Heart right ventricle (tissue), 16 donors: ENCODE data around the gene ALAS1. TPM values are rescaled to one million over a fixed set of nuclear protein-coding genes. Genes with fewer than 3 reads are reported as not detected.
A peak's percentile ranks its signal among the peaks of the same experiment; 100 is the strongest.

Source experiments
- ATAC-seq, 8 donors: fragments of 200-7000 bp; cut with Tn5 transposase; one replicate each; pipeline ENCODE4 v1.9.1; 2020; ENCODE audit warnings: mild to moderate bottlenecking in 8 of 8, moderate library complexity in 8 of 8, moderate number of reproducible peaks in 1 of 8
- DNase-seq, 2 donors: peaks; one replicate each; pipeline ENCODE4 v3.0.0-alpha.2; 2020
- H3K27ac ChIP-seq, 10 donors: fragments of 200-600 bp; sonication (generic) in 2 of 10; one replicate each; pipeline versions ENCODE4 v1.5.0 to v1.8.0; 2020 to 2022; ENCODE audit warnings: mild to moderate bottlenecking in 3 of 10
- H3K27me3 ChIP-seq, 7 donors: fragments of 200-600 bp; one replicate each; pipeline ENCODE4 v1.8.0; 2021 to 2022; ENCODE audit warnings: mild to moderate bottlenecking in 2 of 7
- H3K36me3 ChIP-seq, 9 donors: fragments of 200-600 bp; sonication (generic) in 1 of 9; one replicate each; pipeline versions ENCODE4 v1.5.0 to v1.8.0; 2020 to 2022; ENCODE audit warnings: mild to moderate bottlenecking in 2 of 9
- H3K4me1 ChIP-seq, 9 donors: fragments of 200-600 bp; sonication (generic) in 1 of 9; one replicate each; pipeline versions ENCODE4 v1.5.0 to v1.8.0; 2020 to 2022; ENCODE audit warnings: mild to moderate bottlenecking in 4 of 9
- H3K4me3 ChIP-seq, 10 donors: fragments of 200-600 bp; sonication (generic) in 2 of 10; one replicate each; pipeline versions ENCODE4 v1.5.0 to v1.8.0; 2020 to 2022; ENCODE audit warnings: mild to moderate bottlenecking in 7 of 10, moderate library complexity in 2 of 10
- H3K9me3 ChIP-seq, 11 donors: fragments of 200-600 bp in 10 of 11; sonication (generic) in 2 of 11; one replicate each; pipeline versions ENCODE4 v1.5.0 to v1.8.0; 2013 to 2022; ENCODE audit warnings: mild to moderate bottlenecking in 2 of 11, control low read depth in 1 of 11, moderate library complexity in 1 of 11
- CTCF ChIP-seq, 9 donors: fragments of 200-600 bp; sonication (generic) in 2 of 9; IDR thresholded peaks; one replicate each; pipeline versions ENCODE4 v1.5.0 to v1.8.0; 2021 to 2022; ENCODE audit warnings: antibody characterized with exemption in 9 of 9, mild to moderate bottlenecking in 5 of 9, moderate library complexity in 1 of 9
- WGBS, 2 donors: extraction: QIAGEN DNeasy Blood & Tissue Kit; methylation state at CpG; one replicate each; pipeline ENCODE4 v1.1.7; 2013; ENCODE audit warnings: inconsistent platforms in 1 of 2; 5-methylcytosine and 5-hydroxymethylcytosine counted together
- intact Hi-C, 10 donors: fragments of 100-400 bp; cut with DNase I; formaldehyde crosslinking; loops; one replicate each; pipeline versions ENCODE4 v1.11.1 to v1.14.2; 2022
- polyA plus RNA-seq, 2 donors: library from polyadenylated mRNA; stranded (reverse); fragments of 200-250 nt; gene quantifications; one replicate each; pipeline ENCODE4 v1.2.3, GENCODE V29; 2013
- total RNA-seq, 10 donors: library from RNA; stranded (reverse); fragmentation: NEBNext Ultra II Directional in 3 of 10; extraction: Animal tissue kit (Norgen Biotek cat#: 25700) in 3 of 10; gene quantifications; one replicate each; pipeline versions ENCODE4 v1.2.1 to v1.2.4, GENCODE V29; 2021 to 2023
- donor health status: Arrhythmogenic right ventricular cardiomyopathy.
- donor health status: ischemic (EF 13 %, LVEDD 7.1; RV severe dilation, severe dysfunction).
- donor health status: healthy with polysubstance abuse.
- donor health status: DM: no; HTN: yes; CAD: no.
- donor health status: DM: no; HTN: no; CAD: no.
- donor health status: ischemic (EF 25% LVEDD 6.9; RV normal size, moderate dysfunction).
- donor health status: ischemic (EF 25% LVEDD 5.7; RV mildly dilated, moderate dysfunction).
- donor health status: healthy.
- donor health status: DM: yes; HTN: yes; CAD: no.
- donor health status: Ischemic cardiomyopathy.
- donor health status: ischemic (EF 35%, LVEDD 5.7; RV mildly dilated, moderate dysfunction).
- donor health status: nonischemic (EF 11% LVEDD 7.7; RV severe dilation, severe dysfunction).
- donor health status: DM: yes; HTN: yes; CAD: no.
- donor health status: PGD.
- donor health status: ischemic (EF 29% LVEDD 5.4; RV normal size, mild dysfunction).
- donor health status: nonischemic (EF 23%, LVEDD 6.1; RV moderate dilation, normal function).

The ALAS1 gene
- total and polyA plus RNA-seq, 12 donors, result 55.2 to 233 (median 176) TPM

- Histone ChIP-seq H3K27me3 (no peaks in the 10 kb centered on the region), H3K4me1 (peaks cover 17 to 78% (median 63%) of the 10 kb centered on the region in 9 donors), H3K36me3 (peaks cover 0 to 71% (median 54%) of the 10 kb centered on the region in 9 donors), H3K4me3 (peak overlapping the region in 1 of 10 donors; percentile 90), H3K9me3 (no peaks in the 10 kb centered on the region), H3K27ac (peak overlapping the region in 1 of 10 donors; percentile 19)
- DNase-seq, result no peak
- ATAC-seq, result no peak
- intact Hi-C loops, result loop anchor here in 1 of 10 donors (10.0 kb wide), 1 partner anchor 46 kb away; the partner anchor contains the start of gene POC1A
- 87 to 93% methylated on average over 5 of the region's 5 CpGs for WGBS, 2 donors
- no peak for TF ChIP-seq CTCF (IDR thresholded peaks at IDR 0.05)
These were observed 3.2 kb downstream of the ALAS1 start for GRCh38 chr3:52200981-52201679.

- ATAC-seq, result no peak
- whole genome bisulfite sequencing, 2 donors, result 61 to 69% methylated on average over 4 of the region's 4 CpGs
- Histone ChIP-seq H3K4me3 (no peak overlapping the region), H3K9me3 (no peaks in the 10 kb centered on the region), H3K27ac (peak overlapping the region in 4 of 10 donors; percentile 6 to 41 (median 26)), H3K4me1 (peaks cover 8 to 64% (median 49%) of the 10 kb centered on the region in 9 donors), H3K36me3 (peaks cover 0 to 85% (median 64%) of the 10 kb centered on the region in 9 donors), H3K27me3 (no peaks in the 10 kb centered on the region)
- TF ChIP-seq CTCF (IDR thresholded peaks at IDR 0.05), result no peak
- intact Hi-C loops, result loop anchor here in 1 of 10 donors (10.0 kb wide), 1 partner anchor 48 kb away; the partner anchor contains the start of gene POC1A
- no peak for DNase-seq
These were observed 4.6 kb downstream of the ALAS1 start for GRCh38 chr3:52202384-52203077.

GRCh38 chr3:52203701-52204100, 5.7 kb downstream of the ALAS1 start:
- Histone ChIP-seq H3K36me3 (peaks cover 5 to 96% (median 76%) of the 10 kb centered on the region in 9 donors), H3K27me3 (no peaks in the 10 kb centered on the region), H3K27ac (peak overlapping the region in 1 of 10 donors; percentile 19), H3K4me3 (no peak overlapping the region), H3K9me3 (no peaks in the 10 kb centered on the region), H3K4me1 (peaks cover 7 to 59% (median 44%) of the 10 kb centered on the region in 9 donors)
- DNase-seq, result no peak
- whole genome bisulfite sequencing, 2 donors, result 75 to 80% methylated on average over 1 of the region's 1 CpG
- ATAC-seq, result no peak
- intact Hi-C loops, result loop anchor here in 1 of 10 donors (10.0 kb wide), 1 partner anchor 49 kb away; the partner anchor contains the start of gene POC1A
- no peak for TF ChIP-seq CTCF (IDR thresholded peaks at IDR 0.05)

- no peaks in the 10 kb centered on the region for H3K9me3 ChIP-seq
- DNase-seq, result no peak
- peaks cover 3 to 51% (median 37%) of the 10 kb centered on the region in 9 donors for H3K4me1 ChIP-seq
- H3K36me3 ChIP-seq, result peaks cover 5 to 100% (median 84%) of the 10 kb centered on the region in 9 donors
- H3K27me3 ChIP-seq, result no peaks in the 10 kb centered on the region
- no peak overlapping the region for H3K4me3 ChIP-seq
- no peak for ATAC-seq
- intact Hi-C loops, result loop anchor here in 1 of 10 donors (10.0 kb wide), 1 partner anchor 50 kb away; the partner anchor contains the start of gene POC1A
- 77 to 82% methylated on average over 10 of the region's 10 CpGs for WGBS, 2 donors
- TF ChIP-seq CTCF (IDR thresholded peaks at IDR 0.05), result no peak
- no peak overlapping the region for H3K27ac ChIP-seq
These were observed 6.5 kb downstream of the ALAS1 start for GRCh38 chr3:52204337-52205073.
